Measurements from ENCODE around the gene PLXNA4.

DNA sequence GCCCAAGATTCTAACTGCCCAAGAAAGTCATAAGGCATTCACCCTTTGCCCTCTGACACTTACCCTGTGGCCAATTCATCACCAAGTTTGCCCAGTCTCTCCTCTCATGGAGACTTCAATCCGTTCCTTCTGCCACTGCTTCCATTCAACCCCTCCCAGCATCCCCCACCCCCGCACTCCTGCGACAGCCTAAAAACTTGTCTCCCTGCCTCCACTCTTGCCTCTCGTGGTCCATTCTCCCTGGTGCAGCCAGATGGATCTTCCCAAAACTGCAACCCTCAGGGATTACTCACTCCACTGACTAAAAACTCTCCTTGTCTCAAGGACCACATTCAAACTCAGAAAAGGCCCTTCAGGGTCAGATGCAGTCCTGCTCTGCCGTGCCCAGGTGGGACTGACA is 32.3 kb upstream of the PLXNA4 start:
- TF ChIP-seq, protein P1, sequence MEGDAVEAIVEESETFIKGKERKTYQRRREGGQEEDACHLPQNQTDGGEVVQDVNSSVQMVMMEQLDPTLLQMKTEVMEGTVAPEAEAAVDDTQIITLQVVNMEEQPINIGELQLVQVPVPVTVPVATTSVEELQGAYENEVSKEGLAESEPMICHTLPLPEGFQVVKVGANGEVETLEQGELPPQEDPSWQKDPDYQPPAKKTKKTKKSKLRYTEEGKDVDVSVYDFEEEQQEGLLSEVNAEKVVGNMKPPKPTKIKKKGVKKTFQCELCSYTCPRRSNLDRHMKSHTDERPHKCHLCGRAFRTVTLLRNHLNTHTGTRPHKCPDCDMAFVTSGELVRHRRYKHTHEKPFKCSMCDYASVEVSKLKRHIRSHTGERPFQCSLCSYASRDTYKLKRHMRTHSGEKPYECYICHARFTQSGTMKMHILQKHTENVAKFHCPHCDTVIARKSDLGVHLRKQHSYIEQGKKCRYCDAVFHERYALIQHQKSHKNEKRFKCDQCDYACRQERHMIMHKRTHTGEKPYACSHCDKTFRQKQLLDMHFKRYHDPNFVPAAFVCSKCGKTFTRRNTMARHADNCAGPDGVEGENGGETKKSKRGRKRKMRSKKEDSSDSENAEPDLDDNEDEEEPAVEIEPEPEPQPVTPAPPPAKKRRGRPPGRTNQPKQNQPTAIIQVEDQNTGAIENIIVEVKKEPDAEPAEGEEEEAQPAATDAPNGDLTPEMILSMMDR (IDR thresholded peaks at IDR 0.05 in 2 of 3, conservative IDR thresholded peaks at IDR 0.05 in 1 of 3; ENCODE audit: borderline replicate concordance in 1 of 3, insufficient read depth in 1 of 3, low read depth in 2 of 3, low read length in 2 of 3), result no peak
- TF ChIP-seq POLR2A (IDR thresholded peaks at IDR 0.05; ENCODE audit: borderline replicate concordance, extremely low read depth, insufficient read depth, insufficient read length), result no peak
